ENCODE results near the gene CTAG2. TPM values are rescaled to one million over a fixed set of nuclear protein-coding genes. Genes with fewer than 3 reads are reported as not detected.

CTAG2 gene
- total and polyA plus RNA-seq, 4 donors = not detected

- TF ChIP-seq ZBTB33 (IDR thresholded peaks at IDR 0.05) (no peak), RAD21 (IDR thresholded peaks at IDR 0.05) (no peak)
These were observed 354 bp downstream of the CTAG2 start (continued) for GRCh38 chrX:154653048-154653401.

GRCh38 chrX:154652311-154653047 lies 900 bp downstream of the CTAG2 start:
- DNase-seq (ENCODE audit: low spot score) = no peak
- H3K27me3 ChIP-seq (ENCODE audit: control insufficient read depth in 4 of 4, insufficient read depth in 4 of 4, low read length in 3 of 4) = no peaks in the 10 kb centered on the region
- 92% methylated on average over 30 of the region's 30 CpGs for WGBS
- H3K36me3 ChIP-seq (ENCODE audit: control insufficient read depth in 4 of 4, insufficient read depth in 3 of 4, low read depth in 1 of 4, low read length in 3 of 4) = no peaks in the 10 kb centered on the region
- H3K4me1 ChIP-seq (ENCODE audit: control insufficient read depth in 4 of 4, insufficient read depth in 4 of 4, low read length in 3 of 4) = peaks cover 0 to 3% (median 0%) of the 10 kb centered on the region in 4 donors
- H3K9ac ChIP-seq (ENCODE audit: low read depth in 1 of 2, low read length in 2 of 2) = no peak overlapping the region
- H3K4me3 ChIP-seq (ENCODE audit: low read depth in 1 of 3, low read length in 3 of 3) = no peak overlapping the region
- no peak for TF ChIP-seq HNF4A (conservative IDR thresholded peaks at IDR 0.05)
- no peak for TF ChIP-seq EGR1 (IDR thresholded peaks at IDR 0.05; ENCODE audit: low read depth in 2 of 2)
- no peak for TF ChIP-seq YY1 (IDR thresholded peaks at IDR 0.05)
- no peak for TF ChIP-seq RAD21 (IDR thresholded peaks at IDR 0.05)
- no peak for TF ChIP-seq TAF1 (conservative IDR thresholded peaks at IDR 0.05)
- TF ChIP-seq MAX (IDR thresholded peaks at IDR 0.05) = no peak
- TF ChIP-seq REST (IDR thresholded peaks at IDR 0.05) = no peak
- TF ChIP-seq JUND (IDR thresholded peaks at IDR 0.05) = no peak
- TF ChIP-seq FOXA1 (IDR thresholded peaks at IDR 0.05) = no peak
- no peak for TF ChIP-seq HNF4G (IDR thresholded peaks at IDR 0.05)
- no peaks in the 10 kb centered on the region for H3K9me3 ChIP-seq (ENCODE audit: control insufficient read depth in 4 of 4, low read length in 3 of 4)
- H3K27ac ChIP-seq (ENCODE audit: low read depth in 1 of 2, low read length in 2 of 2) = no peak overlapping the region

- TF ChIP-seq RXRA (IDR thresholded peaks at IDR 0.05) = no peak
- no peak for TF ChIP-seq NR2F2 (IDR thresholded peaks at IDR 0.05)
- no peak for TF ChIP-seq RAD21 (IDR thresholded peaks at IDR 0.05)
- TF ChIP-seq HNF4G (IDR thresholded peaks at IDR 0.05) = no peak
- TF ChIP-seq MAX (IDR thresholded peaks at IDR 0.05) = no peak
- no peak for TF ChIP-seq JUND (IDR thresholded peaks at IDR 0.05)
- no peak for TF ChIP-seq REST (IDR thresholded peaks at IDR 0.05)
- TF ChIP-seq TAF1 (conservative IDR thresholded peaks at IDR 0.05) = no peak
- no peak for TF ChIP-seq FOXA2 (IDR thresholded peaks at IDR 0.05)
- no peak for DNase-seq (ENCODE audit: low spot score)
- H3K27me3 ChIP-seq (ENCODE audit: control insufficient read depth in 4 of 4, insufficient read depth in 4 of 4, low read length in 3 of 4) = no peaks in the 10 kb centered on the region
- no peak overlapping the region for H3K27ac ChIP-seq (ENCODE audit: low read depth in 1 of 2, low read length in 2 of 2)
- 60% methylated on average over 13 of the region's 13 CpGs for WGBS
- H3K9ac ChIP-seq (ENCODE audit: low read depth in 1 of 2, low read length in 2 of 2) = no peak overlapping the region
- H3K4me3 ChIP-seq (ENCODE audit: low read depth in 1 of 3, low read length in 3 of 3) = no peak overlapping the region
- H3K36me3 ChIP-seq (ENCODE audit: control insufficient read depth in 4 of 4, insufficient read depth in 3 of 4, low read depth in 1 of 4, low read length in 3 of 4) = no peaks in the 10 kb centered on the region
- H3K9me3 ChIP-seq (ENCODE audit: control insufficient read depth in 4 of 4, low read length in 3 of 4) = no peaks in the 10 kb centered on the region
- peaks cover 0 to 3% (median 0%) of the 10 kb centered on the region in 4 donors for H3K4me1 ChIP-seq (ENCODE audit: control insufficient read depth in 4 of 4, insufficient read depth in 4 of 4, low read length in 3 of 4)
These were observed 3.2 kb downstream of the CTAG2 start for GRCh38 chrX:154650221-154650510.

All from liver (tissue), 9 donors.